ENCODE data around the gene TRAPPC1.

- no peak for TF ChIP-seq POLR2A (IDR thresholded peaks at IDR 0.05)
- TF ChIP-seq CTCF (IDR thresholded peaks at IDR 0.05) = no peak
Measured at GRCh38 chr17:7916808-7917207, 14.9 kb downstream of the TRAPPC1 start.
